ENCODE data around the gene UBE2E1. TPM values are rescaled to one million over a fixed set of nuclear protein-coding genes. Genes with fewer than 3 reads are reported as not detected.

The UBE2E1 gene
- total and polyA plus RNA-seq, 2 experiments from 2014 or later: 9.0 to 65.3 TPM

DNA sequence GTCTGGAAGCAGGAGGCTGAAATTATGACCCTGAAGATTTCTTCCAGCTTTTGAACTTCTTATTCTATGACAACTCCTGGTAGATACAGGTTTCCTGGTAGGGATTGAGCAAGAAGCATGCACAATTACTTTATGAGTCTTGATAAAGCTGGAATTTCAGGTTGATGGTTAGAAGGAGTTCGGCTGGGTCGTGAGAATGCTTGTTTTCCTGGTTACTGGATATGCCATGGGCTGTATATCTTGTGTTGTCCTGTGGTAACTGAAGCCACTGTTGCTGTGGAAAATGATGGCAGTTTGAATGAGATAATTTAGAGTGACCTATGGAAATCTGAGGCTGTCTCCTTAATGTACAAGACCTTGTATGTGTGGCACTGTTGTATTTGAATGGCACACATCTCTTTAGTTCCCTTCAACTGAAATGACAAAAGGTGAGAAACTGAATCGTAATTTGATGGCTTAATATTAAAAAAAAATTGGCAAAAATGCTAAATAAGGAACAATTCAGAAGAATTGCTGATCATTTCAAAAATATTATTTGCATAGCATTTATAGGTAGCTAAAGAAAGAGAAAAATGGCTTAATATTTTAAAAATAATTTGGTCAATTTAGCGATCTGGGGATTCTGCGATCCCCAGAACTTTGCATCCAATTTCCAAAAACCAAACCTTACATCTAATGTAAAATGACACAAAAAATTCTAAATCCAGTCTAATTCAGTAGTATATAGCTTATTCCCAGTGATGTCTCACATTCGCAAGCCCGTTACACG, 1.1 kb upstream of the UBE2E1 start:
- in situ Hi-C loops (cut with MboI): no loop called here
- Histone ChIP-seq H3K9ac (no peak overlapping the region), H4K20me1 (ENCODE audit: insufficient read depth) (no peaks in the 10 kb centered on the region), H3K9me2 (ENCODE audit: insufficient read depth) (no peaks in the 10 kb centered on the region), H3K4me2 (ENCODE audit: unreplicated experiment) (no peak overlapping the region), H3F3A (ENCODE audit: insufficient read depth) (peaks cover 33% of the 10 kb centered on the region), H3K79me2 (ENCODE audit: insufficient read depth) (peaks cover 26% of the 10 kb centered on the region), H3K4me3 (no peak overlapping the region), H3K9me3 (ENCODE audit: low read depth) (no peaks in the 10 kb centered on the region), H3K27ac (no peak overlapping the region), H3K4me1 (ENCODE audit: insufficient read depth) (peaks cover 14% of the 10 kb centered on the region), H3K36me3 (ENCODE audit: low read depth) (no peaks in the 10 kb centered on the region), H3K27me3 (replicated peaks; ENCODE audit: insufficient read depth) (no peaks in the 10 kb centered on the region), H2AFZ (peak overlapping the region; percentile 28; the same call in 1 of the 2 replicates)
- 93 to 97% methylated on average over 8 of the region's 8 CpGs for WGBS, 2 experiments (ENCODE audit: low coverage in 1 of 2, low lambda C conversion rate in 2 of 2, missing lambda C conversion rate in 2 of 2)
- DNase-seq: no peak
- TF ChIP-seq EZH2phosphoT487 (IDR thresholded peaks at IDR 0.05; ENCODE audit: insufficient read depth, low read depth) (no peak), EZH2 (IDR thresholded peaks at IDR 0.05; ENCODE audit: insufficient read depth, poor library complexity, severe bottlenecking) (no peak)

DNA sequence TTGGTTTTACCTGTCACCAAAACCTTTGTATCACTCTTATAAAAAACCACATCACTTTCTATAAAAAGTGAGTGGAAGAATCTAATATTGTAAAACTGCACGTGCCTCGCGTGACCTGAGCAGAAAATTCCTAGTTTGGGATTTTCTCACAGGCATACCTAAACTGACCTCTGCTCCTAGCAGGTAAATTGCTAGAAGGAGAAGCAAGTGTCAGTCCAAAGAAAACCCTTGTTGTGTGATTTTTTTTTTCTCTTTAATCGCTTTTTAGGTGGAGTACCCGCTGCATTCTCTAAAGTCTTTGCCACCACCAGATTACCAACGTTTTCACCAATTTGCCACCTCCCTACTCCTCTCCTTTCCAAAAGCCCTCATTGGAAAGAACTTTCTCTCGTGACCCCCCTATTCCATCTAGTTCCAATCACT, 534 bp upstream of the UBE2E1 start:
- peak overlapping the region; percentile 93 for H2AFZ ChIP-seq
- H3F3A ChIP-seq (ENCODE audit: insufficient read depth): peaks cover 39% of the 10 kb centered on the region
- TF ChIP-seq EZH2 (IDR thresholded peaks at IDR 0.05; ENCODE audit: insufficient read depth, poor library complexity, severe bottlenecking) (no peak), EZH2phosphoT487 (IDR thresholded peaks at IDR 0.05; ENCODE audit: insufficient read depth, low read depth) (no peak)
- 58 to 60% methylated on average over 7 of the region's 7 CpGs for WGBS, 2 experiments (ENCODE audit: low coverage in 1 of 2, low lambda C conversion rate in 2 of 2, missing lambda C conversion rate in 2 of 2)
- in situ Hi-C loops (cut with MboI): no loop called here
- H3K9ac ChIP-seq: peak overlapping the region; percentile 83
- no peaks in the 10 kb centered on the region for H3K27me3 ChIP-seq (replicated peaks; ENCODE audit: insufficient read depth)
- H3K36me3 ChIP-seq (ENCODE audit: low read depth): no peaks in the 10 kb centered on the region
- peak overlapping the region; percentile 49 for H3K4me2 ChIP-seq (ENCODE audit: unreplicated experiment)
- no peaks in the 10 kb centered on the region for H4K20me1 ChIP-seq (ENCODE audit: insufficient read depth)
- H3K79me2 ChIP-seq (ENCODE audit: insufficient read depth): peaks cover 32% of the 10 kb centered on the region
- no peak for DNase-seq
- H3K9me2 ChIP-seq (ENCODE audit: insufficient read depth): no peaks in the 10 kb centered on the region
- H3K4me3 ChIP-seq: peak overlapping the region; percentile 81
- H3K4me1 ChIP-seq (ENCODE audit: insufficient read depth): peaks cover 17% of the 10 kb centered on the region
- H3K27ac ChIP-seq: no peak overlapping the region
- no peaks in the 10 kb centered on the region for H3K9me3 ChIP-seq (ENCODE audit: low read depth)

DNA sequence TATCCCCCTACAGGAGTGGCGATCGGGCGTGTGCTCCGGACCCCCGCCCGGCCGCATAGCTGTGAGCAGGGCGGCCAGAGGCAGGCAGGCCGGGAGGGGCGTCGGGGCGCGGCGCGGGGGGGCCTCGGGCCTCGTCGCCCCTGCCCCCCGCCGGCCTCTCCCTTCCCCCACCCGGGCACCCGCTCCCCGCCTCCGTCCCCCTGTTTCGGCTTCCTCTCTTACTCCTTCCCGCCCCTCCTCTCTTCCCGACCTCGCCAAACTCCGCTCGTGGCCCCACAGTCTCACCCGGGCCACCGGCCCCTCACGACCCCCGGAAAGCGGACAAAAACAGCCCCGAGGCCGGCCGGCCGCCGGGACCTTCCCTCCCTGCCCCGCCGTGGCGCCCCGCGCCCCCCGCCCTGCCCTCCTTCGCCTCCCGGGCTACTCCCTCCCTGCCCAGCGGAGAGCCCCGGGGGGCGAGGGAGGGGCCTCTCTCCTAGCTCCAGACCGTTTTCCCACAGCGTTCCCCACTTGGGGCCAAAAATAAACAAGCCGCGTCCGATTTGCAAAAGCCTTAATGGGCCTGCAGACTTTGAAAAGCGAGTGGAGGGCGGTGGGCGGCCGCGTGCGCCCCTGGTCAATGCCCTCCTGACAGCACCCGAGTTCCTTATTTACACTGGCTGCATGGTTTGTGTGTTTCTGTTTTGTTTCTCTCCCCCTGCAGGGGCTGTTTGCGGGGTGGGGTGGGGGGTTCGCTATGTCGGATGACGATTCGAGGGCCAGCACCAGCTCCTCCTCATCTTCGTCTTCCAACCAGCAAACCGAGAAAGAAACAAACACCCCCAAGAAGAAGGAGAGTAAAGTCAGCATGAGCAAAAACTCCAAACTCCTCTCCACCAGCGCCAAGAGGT, 1.0 kb downstream of the UBE2E1 start:
- in situ Hi-C loops (cut with MboI): no loop called here
- Histone ChIP-seq H3K27ac (peak overlapping the region; percentile 34; the same call in 1 of the 2 replicates), H3K9me3 (ENCODE audit: low read depth) (no peaks in the 10 kb centered on the region), H3K9ac (peak overlapping the region; percentile 83), H3K4me3 (peak overlapping the region; percentile 81), H3K4me2 (ENCODE audit: unreplicated experiment) (peak overlapping the region; percentile 89), H3K27me3 (replicated peaks; ENCODE audit: insufficient read depth) (no peaks in the 10 kb centered on the region), H4K20me1 (ENCODE audit: insufficient read depth) (no peaks in the 10 kb centered on the region), H3K36me3 (ENCODE audit: low read depth) (no peaks in the 10 kb centered on the region), H2AFZ (peak overlapping the region; percentile 74), H3F3A (ENCODE audit: insufficient read depth) (peaks cover 40% of the 10 kb centered on the region), H3K79me2 (ENCODE audit: insufficient read depth) (peaks cover 44% of the 10 kb centered on the region), H3K9me2 (ENCODE audit: insufficient read depth) (no peaks in the 10 kb centered on the region), H3K4me1 (ENCODE audit: insufficient read depth) (peaks cover 22% of the 10 kb centered on the region)
- TF ChIP-seq EZH2phosphoT487 (IDR thresholded peaks at IDR 0.05; ENCODE audit: insufficient read depth, low read depth): no peak
- TF ChIP-seq EZH2 (IDR thresholded peaks at IDR 0.05; ENCODE audit: insufficient read depth, poor library complexity, severe bottlenecking): no peak
- peak; percentile 44 for DNase-seq
- WGBS, 2 experiments (ENCODE audit: low coverage in 1 of 2, low lambda C conversion rate in 2 of 2, missing lambda C conversion rate in 2 of 2): 2 to 4% methylated on average over 30 to 71 of the region's 71 CpGs

DNA sequence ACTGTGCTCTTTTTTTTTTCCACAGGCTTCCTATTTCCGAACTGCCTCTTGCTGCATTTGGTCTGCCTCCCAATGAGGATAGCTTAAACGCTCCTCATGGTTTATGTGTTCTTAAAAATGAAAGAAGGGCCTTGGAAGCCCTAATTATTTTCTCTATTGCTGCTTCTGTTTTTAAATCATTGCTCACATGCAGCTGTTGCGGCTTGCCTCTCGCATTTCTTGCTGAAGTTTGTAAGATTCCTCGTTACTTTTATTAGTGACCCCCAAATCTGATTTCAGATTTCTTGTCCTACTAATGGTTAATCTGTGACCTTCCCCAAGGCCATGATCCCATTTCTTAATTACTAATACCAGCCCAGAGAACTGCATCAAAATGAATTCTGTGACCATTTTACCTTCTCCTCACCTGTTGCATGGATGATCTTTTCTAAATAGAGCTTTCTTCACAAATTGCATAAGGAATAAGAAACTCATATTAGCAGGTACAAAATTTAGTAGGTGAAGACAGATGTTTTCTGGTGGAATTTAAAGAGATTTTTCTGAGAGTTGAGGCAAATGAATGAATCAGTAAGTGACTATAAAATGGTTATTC, 1.8 kb downstream of the UBE2E1 start:
- H3K9ac ChIP-seq: peak overlapping the region; percentile 83
- peaks cover 40% of the 10 kb centered on the region for H3F3A ChIP-seq (ENCODE audit: insufficient read depth)
- no peaks in the 10 kb centered on the region for H3K9me3 ChIP-seq (ENCODE audit: low read depth)
- no peaks in the 10 kb centered on the region for H3K27me3 ChIP-seq (replicated peaks; ENCODE audit: insufficient read depth)
- peaks cover 22% of the 10 kb centered on the region for H3K4me1 ChIP-seq (ENCODE audit: insufficient read depth)
- H3K9me2 ChIP-seq (ENCODE audit: insufficient read depth): no peaks in the 10 kb centered on the region
- peak overlapping the region; percentile 89 for H3K4me2 ChIP-seq (ENCODE audit: unreplicated experiment)
- no peaks in the 10 kb centered on the region for H3K36me3 ChIP-seq (ENCODE audit: low read depth)
- H3K79me2 ChIP-seq (ENCODE audit: insufficient read depth): peaks cover 52% of the 10 kb centered on the region
- WGBS, 2 experiments (ENCODE audit: low coverage in 1 of 2, low lambda C conversion rate in 2 of 2, missing lambda C conversion rate in 2 of 2): 22 to 24% methylated on average over 5 of the region's 5 CpGs
- H3K4me3 ChIP-seq: peak overlapping the region; percentile 81
- no peaks in the 10 kb centered on the region for H4K20me1 ChIP-seq (ENCODE audit: insufficient read depth)
- H2AFZ ChIP-seq: peak overlapping the region; percentile 74
- H3K27ac ChIP-seq: 0 out of 2 replicates have a peak overlapping the region, but pooled peaks have one; percentile 34
- DNase-seq: peak; percentile 69
- no peak for TF ChIP-seq EZH2 (IDR thresholded peaks at IDR 0.05; ENCODE audit: insufficient read depth, poor library complexity, severe bottlenecking)
- TF ChIP-seq EZH2phosphoT487 (IDR thresholded peaks at IDR 0.05; ENCODE audit: insufficient read depth, low read depth): no peak
- in situ Hi-C loops (cut with MboI): no loop called here

All from GM23248 (cell line).